Measurements from ENCODE around the gene TMEM131L. TPM values are rescaled to one million over a fixed set of nuclear protein-coding genes. Genes with fewer than 3 reads are reported as not detected.
A peak's percentile ranks its signal among the peaks of the same experiment; 100 is the strongest.

TMEM131L gene
- polyA plus RNA-seq, 1 experiment: 6.0 TPM

GRCh38 chr4:153593161-153593560, 127.0 kb downstream of the TMEM131L start:
- CTCF ChIA-PET: interaction anchor here (0.9 to 1.9 kb wide), 5 partner anchors 9 to 451 kb away, joined by 3 to 6 read pairs (median 3); no protein-coding TSS in a partner anchor
- DNase-seq (ENCODE audit: low read depth): no peak
- no peaks in the 10 kb centered on the region for H3K27me3 ChIP-seq (ENCODE audit: control insufficient read depth, insufficient read depth, low read length)
- no peaks in the 10 kb centered on the region for H3K36me3 ChIP-seq (ENCODE audit: control insufficient read depth, insufficient read depth, low read length)
- POLR2A ChIA-PET: no interaction called here
- no peak overlapping the region for H3K4me3 ChIP-seq (ENCODE audit: low read depth, low read length)
- TF ChIP-seq, protein P1, sequence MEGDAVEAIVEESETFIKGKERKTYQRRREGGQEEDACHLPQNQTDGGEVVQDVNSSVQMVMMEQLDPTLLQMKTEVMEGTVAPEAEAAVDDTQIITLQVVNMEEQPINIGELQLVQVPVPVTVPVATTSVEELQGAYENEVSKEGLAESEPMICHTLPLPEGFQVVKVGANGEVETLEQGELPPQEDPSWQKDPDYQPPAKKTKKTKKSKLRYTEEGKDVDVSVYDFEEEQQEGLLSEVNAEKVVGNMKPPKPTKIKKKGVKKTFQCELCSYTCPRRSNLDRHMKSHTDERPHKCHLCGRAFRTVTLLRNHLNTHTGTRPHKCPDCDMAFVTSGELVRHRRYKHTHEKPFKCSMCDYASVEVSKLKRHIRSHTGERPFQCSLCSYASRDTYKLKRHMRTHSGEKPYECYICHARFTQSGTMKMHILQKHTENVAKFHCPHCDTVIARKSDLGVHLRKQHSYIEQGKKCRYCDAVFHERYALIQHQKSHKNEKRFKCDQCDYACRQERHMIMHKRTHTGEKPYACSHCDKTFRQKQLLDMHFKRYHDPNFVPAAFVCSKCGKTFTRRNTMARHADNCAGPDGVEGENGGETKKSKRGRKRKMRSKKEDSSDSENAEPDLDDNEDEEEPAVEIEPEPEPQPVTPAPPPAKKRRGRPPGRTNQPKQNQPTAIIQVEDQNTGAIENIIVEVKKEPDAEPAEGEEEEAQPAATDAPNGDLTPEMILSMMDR (IDR thresholded peaks at IDR 0.05; ENCODE audit: insufficient read depth, low read depth, low read length): no peak

- ChIA-PET CTCF (interaction anchor here (0.6 to 1.9 kb wide), 5 partner anchors 10 to 452 kb away, joined by 3 to 4 read pairs (median 3); no protein-coding TSS in a partner anchor), POLR2A (no interaction called here)
- DNase-seq (ENCODE audit: low read depth): peak; percentile 61
- no peaks in the 10 kb centered on the region for H3K36me3 ChIP-seq (ENCODE audit: control insufficient read depth, insufficient read depth, low read length)
- no peaks in the 10 kb centered on the region for H3K27me3 ChIP-seq (ENCODE audit: control insufficient read depth, insufficient read depth, low read length)
- TF ChIP-seq, protein P1 (IDR thresholded peaks at IDR 0.05; ENCODE audit: insufficient read depth, low read depth, low read length): no peak
- no peak overlapping the region for H3K4me3 ChIP-seq (ENCODE audit: low read depth, low read length)
Measured at GRCh38 chr4:153594210-153594609, 128.1 kb downstream of the TMEM131L start.

DNA sequence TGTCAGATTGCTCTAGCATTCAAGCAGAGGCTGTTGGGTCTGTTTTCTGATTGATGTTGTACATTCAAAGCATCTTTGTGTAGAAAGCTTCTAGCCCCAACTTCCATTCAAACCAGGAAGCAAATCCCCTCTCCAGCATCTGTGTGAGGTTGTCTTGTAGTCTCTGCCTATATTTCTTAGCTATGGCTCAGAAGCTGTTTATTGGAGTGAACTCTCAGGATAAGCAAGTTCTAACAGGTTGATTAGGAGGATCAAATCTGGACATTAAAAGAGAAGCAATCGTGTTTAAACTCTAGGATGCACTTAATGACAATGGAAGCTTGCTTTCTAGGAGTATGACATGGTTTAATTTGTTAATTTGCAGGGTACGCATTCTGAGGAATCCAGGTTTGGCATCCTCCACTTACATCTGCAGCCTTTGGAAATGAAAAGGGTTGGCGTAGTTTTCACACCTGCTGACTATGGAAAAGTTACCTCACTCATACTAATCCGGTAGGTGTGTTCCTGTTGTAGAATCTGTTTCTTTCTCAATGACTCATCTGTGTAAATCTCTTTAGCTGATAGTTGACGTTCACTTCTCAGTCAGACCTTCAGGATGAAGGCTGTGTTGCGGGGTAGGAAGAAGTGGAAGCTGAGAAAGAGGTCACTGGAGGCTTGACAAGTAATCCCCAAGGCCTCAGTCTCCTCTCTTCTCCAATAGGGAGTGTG, 129.9 kb downstream of the TMEM131L start:
- DNase-seq (ENCODE audit: low read depth): no peak
- no peaks in the 10 kb centered on the region for H3K27me3 ChIP-seq (ENCODE audit: control insufficient read depth, insufficient read depth, low read length)
- CTCF ChIA-PET: no interaction called here
- no peaks in the 10 kb centered on the region for H3K36me3 ChIP-seq (ENCODE audit: control insufficient read depth, insufficient read depth, low read length)
- POLR2A ChIA-PET: no interaction called here
- H3K4me3 ChIP-seq (ENCODE audit: low read depth, low read length): no peak overlapping the region
- TF ChIP-seq, protein P1 (IDR thresholded peaks at IDR 0.05; ENCODE audit: insufficient read depth, low read depth, low read length): no peak

- ChIA-PET CTCF (no interaction called here), POLR2A (no interaction called here)
- Histone ChIP-seq H3K4me3 (ENCODE audit: low read depth, low read length) (no peak overlapping the region), H3K27me3 (ENCODE audit: control insufficient read depth, insufficient read depth, low read length) (no peaks in the 10 kb centered on the region), H3K36me3 (ENCODE audit: control insufficient read depth, insufficient read depth, low read length) (peaks cover 8% of the 10 kb centered on the region)
- DNase-seq (ENCODE audit: low read depth): no peak
- TF ChIP-seq, protein P1 (IDR thresholded peaks at IDR 0.05; ENCODE audit: insufficient read depth, low read depth, low read length): no peak
Measured at GRCh38 chr4:153602758-153603157, 136.6 kb downstream of the TMEM131L start.

DNA sequence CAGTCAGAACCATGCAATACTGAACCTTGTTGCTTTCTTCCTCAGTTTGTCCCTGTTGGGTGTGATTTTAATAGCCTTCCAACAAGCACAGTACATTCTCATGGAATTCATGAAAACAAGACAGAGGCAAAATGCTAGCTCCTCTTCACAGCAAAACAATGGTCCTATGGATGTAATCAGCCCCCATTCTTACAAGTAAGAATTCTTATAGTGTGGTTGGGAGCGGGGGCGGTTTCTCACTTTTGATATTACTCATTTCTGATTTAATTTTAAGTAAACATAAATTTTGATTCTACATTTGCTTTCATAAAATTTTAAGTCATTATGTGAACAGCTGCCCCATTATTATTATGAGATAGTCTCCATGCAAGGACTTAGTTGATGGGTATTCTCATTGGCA, 137.1 kb downstream of the TMEM131L start:
- POLR2A ChIA-PET: no interaction called here
- DNase-seq (ENCODE audit: low read depth): no peak
- peaks cover 8% of the 10 kb centered on the region for H3K36me3 ChIP-seq (ENCODE audit: control insufficient read depth, insufficient read depth, low read length)
- TF ChIP-seq, protein P1 (IDR thresholded peaks at IDR 0.05; ENCODE audit: insufficient read depth, low read depth, low read length): no peak
- CTCF ChIA-PET: interaction anchor here (1.1 kb wide), 1 partner anchor 9 kb away, joined by 3 read pairs; no protein-coding TSS in a partner anchor
- H3K4me3 ChIP-seq (ENCODE audit: low read depth, low read length): no peak overlapping the region
- H3K27me3 ChIP-seq (ENCODE audit: control insufficient read depth, insufficient read depth, low read length): no peaks in the 10 kb centered on the region
